GM12892 (cell line): Measurements from ENCODE around the gene RIN3.

Experiments used
- POLR2A ChIP-seq: IDR thresholded peaks from 2 replicates; pipeline ENCODE4 v1.6.1; 2011; ENCODE audit warnings: low read depth, low read length, control low read depth
- POLR2AphosphoS5 ChIP-seq: IDR thresholded peaks from 2 replicates; pipeline ENCODE4 v1.6.1; 2011; ENCODE audit warnings: low read depth, low read length, control low read depth
- TAF1 ChIP-seq: IDR thresholded peaks from 2 replicates; pipeline ENCODE4 v1.6.1; 2011; ENCODE audit warnings: low read depth, mild to moderate bottlenecking, control low read depth, low read length, borderline replicate concordance

DNA sequence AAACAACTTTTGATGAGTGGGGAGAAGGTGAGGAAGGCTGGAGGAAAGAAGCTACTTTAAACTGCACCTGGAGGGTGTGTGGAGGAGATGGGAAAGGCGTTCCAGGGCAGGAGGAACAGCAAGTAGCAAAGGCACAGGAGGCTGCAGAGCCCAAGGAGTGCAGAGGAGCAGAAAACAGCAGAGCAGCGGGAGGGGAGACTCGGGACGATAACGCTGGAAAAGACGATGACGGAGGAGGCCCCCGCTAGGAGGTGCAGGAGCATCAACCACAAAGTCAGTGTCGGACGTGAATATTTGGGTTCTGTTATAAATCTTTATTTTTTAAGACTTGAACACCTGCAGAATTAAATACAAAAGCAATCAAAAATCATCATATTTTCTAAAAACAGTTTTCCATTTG, 189.9 kb downstream of the RIN3 start:
- TF ChIP-seq POLR2AphosphoS5 (no peak), POLR2A (no peak), TAF1 (no peak)
